Thyroid gland (tissue), 4 donors: ENCODE measurements around the gene SMIM31. TPM values are rescaled to one million over a fixed set of nuclear protein-coding genes. Genes with fewer than 3 reads are reported as not detected.

Source experiments
- DNase-seq, 2 donors: peaks; one replicate each; pipeline ENCODE4 v3.0.0-alpha.2; 2019
- H3K27ac ChIP-seq, 3 donors: fragments of 200-600 bp; sonication (generic); 1 replicate in 2 of 3; 2 replicates in 1 of 3; pipeline ENCODE4 v1.5.1; 2016 to 2019; ENCODE audit warnings: mild to moderate bottlenecking in 1 of 3, moderate library complexity in 1 of 3
- H3K27me3 ChIP-seq: fragments of 200-600 bp; sonication (generic); one replicate; pipeline ENCODE4 v1.5.1; 2019
- H3K36me3 ChIP-seq, 2 donors: fragments of 200-600 bp; sonication (generic); one replicate each; pipeline ENCODE4 v1.5.1; 2016 to 2019
- H3K4me1 ChIP-seq, 2 donors: fragments of 200-600 bp; sonication (generic); one replicate each; pipeline ENCODE4 v1.5.1; 2017 to 2019
- H3K4me3 ChIP-seq, 3 donors: fragments of 200-600 bp; sonication (generic); replicated peaks in 1 of 3; 1 replicate in 2 of 3; 2 replicates in 1 of 3; pipeline ENCODE4 v1.5.1; 2016; ENCODE audit warnings: mild to moderate bottlenecking in 1 of 3
- H3K9me3 ChIP-seq: fragments of 200-600 bp; sonication (generic); one replicate; pipeline ENCODE4 v1.5.1; 2017
- POLR2A ChIP-seq, 2 donors: fragments of 450-650 bp; IDR thresholded peaks; one replicate each; pipeline ENCODE4 v1.6.1; 2017; ENCODE audit warnings: antibody characterized with exemption in 2 of 2, mild to moderate bottlenecking in 2 of 2, moderate library complexity in 1 of 2
- WGBS, 2 donors: methylation state at CpG; one replicate each; pipeline ENCODE4 v1.1.5; 2017; 5-methylcytosine and 5-hydroxymethylcytosine counted together
- intact Hi-C: fragments of 100-400 bp; cut with DNase I; formaldehyde crosslinking; loops from one replicate; pipeline ENCODE4 v1.15.1; 2023
- small RNA-seq: library from RNA; depleted of rRNA; stranded (forward); fragments of <200 nt; gene quantifications from one replicate; pipeline ENCODE3, GENCODE V24; 2016
- total RNA-seq, 4 donors: library from RNA; depleted of rRNA; stranded (reverse); fragments of >200 nt; gene quantifications; one replicate each; pipeline ENCODE4 v1.2.3, GENCODE V29; 2016
- TF ChIP-seq, protein P1 (sequence below), 6 experiments: fragments of 200-600 bp in 3 of 6; fragments of 450-650 bp in 3 of 6; sonication (generic) in 3 of 6; IDR thresholded peaks; one replicate each; pipeline ENCODE4 v1.5.1; 2016 to 2019; ENCODE audit warnings: antibody characterized with exemption in 6 of 6, mild to moderate bottlenecking in 2 of 6, inconsistent platforms in 1 of 6, moderate library complexity in 1 of 6

The SMIM31 gene
- total RNA-seq, 4 donors from 2014 or later = not detected

DNA sequence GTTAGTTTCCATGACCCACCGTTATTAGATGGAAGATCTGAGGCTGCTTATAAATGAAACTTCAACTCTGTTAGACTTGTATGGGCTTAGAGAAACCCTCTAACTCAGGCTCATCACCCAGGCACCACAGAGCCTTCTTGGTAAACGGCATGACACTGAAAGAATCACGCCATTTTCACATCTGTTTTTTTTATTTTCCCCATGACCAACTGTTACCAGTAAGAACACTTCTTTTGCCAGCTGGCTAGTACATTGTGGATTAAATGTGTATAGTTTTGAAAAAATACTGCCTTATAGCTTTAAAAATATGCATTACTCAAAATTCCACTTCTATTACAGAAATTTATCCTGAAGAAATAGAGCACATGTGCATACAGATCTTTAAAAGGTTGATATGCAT, 75.0 kb downstream of the SMIM31 start:
- no peaks in the 10 kb centered on the region for H3K36me3 ChIP-seq
- 85 to 90% methylated on average over 3 of the region's 3 CpGs for WGBS, 2 donors
- intact Hi-C loops = no loop called here
- no peaks in the 10 kb centered on the region for H3K27me3 ChIP-seq
- no peak overlapping the region for H3K4me3 ChIP-seq
- no peaks in the 10 kb centered on the region for H3K9me3 ChIP-seq
- TF ChIP-seq, protein P1, sequence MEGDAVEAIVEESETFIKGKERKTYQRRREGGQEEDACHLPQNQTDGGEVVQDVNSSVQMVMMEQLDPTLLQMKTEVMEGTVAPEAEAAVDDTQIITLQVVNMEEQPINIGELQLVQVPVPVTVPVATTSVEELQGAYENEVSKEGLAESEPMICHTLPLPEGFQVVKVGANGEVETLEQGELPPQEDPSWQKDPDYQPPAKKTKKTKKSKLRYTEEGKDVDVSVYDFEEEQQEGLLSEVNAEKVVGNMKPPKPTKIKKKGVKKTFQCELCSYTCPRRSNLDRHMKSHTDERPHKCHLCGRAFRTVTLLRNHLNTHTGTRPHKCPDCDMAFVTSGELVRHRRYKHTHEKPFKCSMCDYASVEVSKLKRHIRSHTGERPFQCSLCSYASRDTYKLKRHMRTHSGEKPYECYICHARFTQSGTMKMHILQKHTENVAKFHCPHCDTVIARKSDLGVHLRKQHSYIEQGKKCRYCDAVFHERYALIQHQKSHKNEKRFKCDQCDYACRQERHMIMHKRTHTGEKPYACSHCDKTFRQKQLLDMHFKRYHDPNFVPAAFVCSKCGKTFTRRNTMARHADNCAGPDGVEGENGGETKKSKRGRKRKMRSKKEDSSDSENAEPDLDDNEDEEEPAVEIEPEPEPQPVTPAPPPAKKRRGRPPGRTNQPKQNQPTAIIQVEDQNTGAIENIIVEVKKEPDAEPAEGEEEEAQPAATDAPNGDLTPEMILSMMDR (IDR thresholded peaks at IDR 0.05) = no peak
- TF ChIP-seq POLR2A (IDR thresholded peaks at IDR 0.05) = no peak
- no peaks in the 10 kb centered on the region for H3K4me1 ChIP-seq
- no peak for DNase-seq
- no peak overlapping the region for H3K27ac ChIP-seq

DNA sequence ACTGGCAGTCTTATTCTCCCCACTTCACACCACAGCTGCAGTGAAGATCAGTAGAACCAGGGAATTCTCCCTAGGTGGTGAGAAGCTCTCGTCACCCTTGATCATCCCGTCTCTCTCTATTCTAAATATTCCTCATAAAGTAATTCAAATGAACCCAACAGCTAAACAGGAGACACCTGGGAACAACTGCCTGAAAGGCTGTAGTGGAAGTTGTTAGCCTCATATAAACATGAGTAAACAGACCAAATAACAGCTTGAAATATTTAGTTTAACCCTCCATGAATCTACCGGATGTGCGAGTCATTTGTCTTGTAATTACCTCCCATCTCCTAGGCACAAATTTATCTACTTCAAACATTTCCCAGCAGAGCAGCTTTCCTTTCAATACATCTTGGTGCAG, 92.6 kb downstream of the SMIM31 start:
- intact Hi-C loops = no loop called here
- Histone ChIP-seq H3K4me1 (no peaks in the 10 kb centered on the region), H3K9me3 (no peaks in the 10 kb centered on the region), H3K27me3 (no peaks in the 10 kb centered on the region), H3K4me3 (no peak overlapping the region), H3K36me3 (no peaks in the 10 kb centered on the region), H3K27ac (no peak overlapping the region)
- 71 to 74% methylated on average over 4 of the region's 4 CpGs for WGBS, 2 donors
- no peak for TF ChIP-seq POLR2A (IDR thresholded peaks at IDR 0.05)
- TF ChIP-seq, protein P1 (IDR thresholded peaks at IDR 0.05) = no peak
- no peak for DNase-seq

DNA sequence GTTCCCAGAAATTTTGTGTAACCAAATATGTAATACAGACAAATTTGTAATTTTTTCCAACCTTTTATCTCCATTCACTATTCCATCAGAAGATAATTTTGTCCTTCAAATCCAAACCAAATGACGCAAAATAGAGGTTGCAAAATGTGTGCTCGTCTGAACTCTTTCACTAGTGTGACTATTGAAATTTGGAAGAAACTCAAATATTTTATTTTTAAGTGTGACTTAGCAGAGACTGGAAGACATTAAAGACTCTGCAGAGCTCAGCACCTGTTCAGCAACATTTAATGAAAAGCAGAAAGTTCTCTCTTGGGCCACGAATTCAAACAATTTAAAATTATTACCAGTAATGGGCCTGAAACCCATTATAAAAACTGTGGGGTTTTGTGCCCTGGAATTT, 93.1 kb downstream of the SMIM31 start:
- no peaks in the 10 kb centered on the region for H3K27me3 ChIP-seq
- no peaks in the 10 kb centered on the region for H3K36me3 ChIP-seq
- no peaks in the 10 kb centered on the region for H3K9me3 ChIP-seq
- H3K4me1 ChIP-seq = no peaks in the 10 kb centered on the region
- DNase-seq = no peak
- intact Hi-C loops = no loop called here
- no peak overlapping the region for H3K4me3 ChIP-seq
- 46 to 58% methylated on average over 3 of the region's 3 CpGs for WGBS, 2 donors
- no peak overlapping the region for H3K27ac ChIP-seq
- TF ChIP-seq, protein P1 (IDR thresholded peaks at IDR 0.05) = no peak
- no peak for TF ChIP-seq POLR2A (IDR thresholded peaks at IDR 0.05)

DNA sequence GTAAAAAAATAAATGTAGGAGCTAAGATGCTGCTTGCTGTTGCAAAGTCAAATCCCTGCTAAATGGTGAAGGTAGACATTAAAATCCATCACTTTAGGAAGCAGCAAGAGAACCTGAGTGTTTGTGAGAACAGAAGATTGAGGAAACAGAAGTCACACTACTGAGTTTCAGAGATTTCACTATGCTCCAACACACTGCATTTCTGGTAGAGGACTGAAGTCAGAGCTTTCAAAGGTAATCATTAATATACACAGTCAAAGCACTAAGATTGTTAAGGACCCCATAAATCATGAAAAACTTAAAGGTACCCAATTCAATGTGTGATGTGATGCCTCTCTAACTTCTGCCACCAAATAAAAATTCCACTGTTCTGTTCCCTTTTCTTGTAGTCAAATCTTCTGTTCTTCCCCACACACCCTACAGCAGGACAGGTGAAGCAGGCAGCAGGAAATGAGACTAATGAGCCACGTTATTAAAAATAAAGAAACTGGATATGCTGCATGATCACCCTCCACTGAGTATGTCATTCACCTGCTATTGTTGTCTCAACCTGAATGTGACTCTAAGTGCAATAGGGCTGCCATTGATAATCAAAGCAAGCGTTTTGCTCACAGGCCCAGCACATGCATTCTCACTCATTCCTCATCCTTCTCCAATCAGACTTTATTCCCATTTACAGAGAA, 94.2 kb downstream of the SMIM31 start:
- Histone ChIP-seq H3K4me3 (no peak overlapping the region), H3K36me3 (no peaks in the 10 kb centered on the region), H3K4me1 (no peaks in the 10 kb centered on the region), H3K27me3 (no peaks in the 10 kb centered on the region), H3K9me3 (no peaks in the 10 kb centered on the region), H3K27ac (no peak overlapping the region)
- WGBS, 2 donors = 51 to 61% methylated on average over 2 of the region's 2 CpGs
- no peak for DNase-seq
- TF ChIP-seq, protein P1 (IDR thresholded peaks at IDR 0.05) = no peak
- TF ChIP-seq POLR2A (IDR thresholded peaks at IDR 0.05) = no peak
- intact Hi-C loops = no loop called here

Small RNAs within 50 kb of the gene (small RNA-seq; reads per million reads assigned to genes)
- not detected for gene RNU6-668P

Other genes starting within 250 kb of the SMIM31 start
- 1 to 10 TPM in 1 of 4 donors, not detected in 3; 2.1 TPM for gene APELA, start 123.0 kb downstream of the SMIM31 start, total RNA-seq
- 1 to 10 TPM; 1.2 to 5.5 (median 4.5) TPM for gene TRIM61, start 223.5 kb downstream of the SMIM31 start, total RNA-seq